ENCODE data around the gene HAND2.

GRCh38 chr4:173488074-173488473 is 42.0 kb downstream of the HAND2 start:
- TF ChIP-seq CTCF (IDR thresholded peaks at IDR 0.05), result no peak
- TF ChIP-seq REST (IDR thresholded peaks at IDR 0.05; ENCODE audit: insufficient read depth in 1 of 2, low read depth in 2 of 2, low read length in 1 of 2), result no peak
- TF ChIP-seq TCF7L2 (IDR thresholded peaks at IDR 0.05; ENCODE audit: low read depth, low read length), result no peak
- TF ChIP-seq POLR2AphosphoS5 (IDR thresholded peaks at IDR 0.05; ENCODE audit: low read depth, low read length), result no peak
- no peak for TF ChIP-seq SIN3A (IDR thresholded peaks at IDR 0.05; ENCODE audit: borderline replicate concordance, insufficient read depth, low read depth, low read length)
